GM18519 (cell line): ENCODE results near the gene MADD.

Experiments
- ATAC-seq: cut with Tn5 transposase; IDR thresholded peaks from one replicate; pipeline ENCODE4 v1.9.1; 2021; ENCODE audit warnings: mild to moderate bottlenecking, moderate library complexity; ENCODE audit not compliant: unreplicated experiment, low FRiP score

The MADD gene

DNA sequence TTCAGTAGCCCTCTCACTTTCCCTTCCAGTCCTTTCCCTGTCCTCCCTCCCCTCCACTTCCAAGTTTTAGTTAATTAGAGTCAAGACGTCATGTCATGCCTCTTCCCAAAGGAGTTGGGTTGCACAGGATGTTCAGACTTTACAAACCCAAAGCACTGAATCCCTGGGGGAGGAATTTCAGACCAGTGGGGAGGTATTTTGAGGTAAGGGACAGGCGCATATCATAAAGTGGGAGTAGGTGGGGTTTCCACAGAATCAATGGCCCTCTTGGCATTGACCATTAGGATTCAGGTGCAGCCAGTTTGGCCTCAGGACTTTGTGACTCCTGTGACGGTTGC lies 20.6 kb upstream of the MADD start:
- no peak for ATAC-seq

DNA sequence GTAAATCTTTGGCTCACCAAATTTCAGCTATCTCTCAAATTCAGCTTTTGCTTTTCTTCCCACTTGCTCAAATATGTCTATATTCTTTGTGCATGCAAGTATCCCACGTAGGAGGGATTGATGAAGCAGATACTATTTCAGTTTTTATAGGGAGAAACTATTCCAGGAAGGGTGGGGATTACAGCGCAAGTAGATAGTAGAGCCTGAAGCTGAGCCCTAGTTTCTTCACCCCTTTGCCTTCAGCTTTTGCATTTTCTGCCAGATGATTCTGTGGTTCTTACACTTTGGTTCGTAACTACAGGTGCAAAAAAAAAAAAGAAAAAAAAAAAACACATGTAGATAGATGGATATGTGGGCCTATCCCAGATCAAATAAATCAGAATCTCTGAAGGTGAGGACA lies 18.2 kb upstream of the MADD start:
- no peak for ATAC-seq

- ATAC-seq, result no peak
Observed at GRCh38 chr11:47253660-47254059, 16.3 kb upstream of the MADD start.

GRCh38 chr11:47254386-47254785 lies 15.5 kb upstream of the MADD start:
- ATAC-seq, result no peak

DNA sequence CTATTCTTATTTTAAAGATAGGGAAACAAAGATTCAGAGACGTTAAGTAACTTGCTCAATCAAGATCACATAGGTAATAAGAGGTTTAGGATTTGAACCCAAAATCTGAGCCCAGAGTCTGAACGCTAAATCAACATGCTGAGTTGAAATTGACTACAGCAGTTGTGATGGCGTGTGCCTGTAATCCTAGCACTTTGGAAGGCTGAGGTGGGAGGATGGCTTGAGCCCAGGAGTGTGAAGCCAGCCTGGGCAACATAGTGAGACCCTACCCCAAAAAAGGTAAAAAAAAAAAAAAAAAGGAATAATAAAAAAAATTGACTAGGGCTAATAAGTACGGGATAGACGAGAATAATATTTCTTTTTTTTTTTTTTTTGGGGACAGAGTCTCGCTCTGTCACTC lies 13.6 kb upstream of the MADD start:
- ATAC-seq, result no peak

- ATAC-seq, result no peak
Observed at GRCh38 chr11:47257177-47257516, 12.8 kb upstream of the MADD start.

GRCh38 chr11:47257517-47258316 lies 12.2 kb upstream of the MADD start, which contains the start of gene NR1H3:
Gene NR1H3 (plus strand): TSS chr11:47257996. CDS start chr11:47259217, 1,221 bp downstream.
- no peak for ATAC-seq

DNA sequence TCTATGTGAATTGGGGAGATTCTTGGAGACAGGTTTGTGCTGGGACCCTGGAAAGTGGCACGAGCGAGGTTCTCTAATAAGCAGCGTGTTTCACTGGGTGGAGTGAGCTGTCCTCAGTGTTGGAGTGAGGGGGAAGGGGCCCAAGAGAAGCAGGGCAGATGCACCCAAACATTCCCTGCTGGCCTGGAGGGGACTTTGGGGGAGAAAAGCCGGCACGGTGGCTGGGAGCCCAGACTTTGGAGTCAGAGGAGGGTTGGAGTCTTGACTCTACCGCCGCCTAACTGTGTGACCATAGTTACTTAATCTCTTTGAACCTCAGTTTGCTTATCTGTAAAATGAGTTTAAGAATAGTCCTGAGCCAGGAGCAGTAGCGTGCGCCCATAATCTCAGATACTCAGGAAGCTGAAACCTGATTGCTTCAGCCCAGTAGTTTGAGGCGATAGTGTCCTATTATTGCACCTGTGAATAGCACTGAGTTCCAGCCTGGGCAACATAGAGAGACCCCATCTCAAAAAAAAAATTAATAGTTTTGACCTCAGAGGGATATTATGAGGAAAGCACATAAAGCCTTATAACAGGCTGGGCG lies 11.5 kb upstream of the MADD start:
- no peak for ATAC-seq

- no peak for ATAC-seq
Observed at GRCh38 chr11:47259232-47259977, 10.5 kb upstream of the MADD start.

- no peak for ATAC-seq
Observed at GRCh38 chr11:47260366-47260765, 9.6 kb upstream of the MADD start.

DNA sequence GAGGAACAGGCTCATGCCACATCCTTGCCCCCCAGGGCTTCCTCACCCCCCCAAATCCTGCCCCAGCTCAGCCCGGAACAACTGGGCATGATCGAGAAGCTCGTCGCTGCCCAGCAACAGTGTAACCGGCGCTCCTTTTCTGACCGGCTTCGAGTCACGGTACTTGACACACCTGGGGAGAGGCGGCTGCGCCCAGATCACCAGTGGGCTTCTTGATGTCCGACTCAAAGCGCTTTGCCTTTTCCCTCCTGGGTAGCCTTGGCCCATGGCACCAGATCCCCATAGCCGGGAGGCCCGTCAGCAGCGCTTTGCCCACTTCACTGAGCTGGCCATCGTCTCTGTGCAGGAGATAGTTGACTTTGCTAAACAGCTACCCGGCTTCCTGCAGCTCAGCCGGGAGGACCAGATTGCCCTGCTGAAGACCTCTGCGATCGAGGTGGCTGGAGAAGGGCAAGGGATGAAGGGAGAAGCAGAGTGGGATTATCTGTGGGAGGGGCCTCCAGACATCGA lies 8.6 kb upstream of the MADD start:
- no peak for ATAC-seq

DNA sequence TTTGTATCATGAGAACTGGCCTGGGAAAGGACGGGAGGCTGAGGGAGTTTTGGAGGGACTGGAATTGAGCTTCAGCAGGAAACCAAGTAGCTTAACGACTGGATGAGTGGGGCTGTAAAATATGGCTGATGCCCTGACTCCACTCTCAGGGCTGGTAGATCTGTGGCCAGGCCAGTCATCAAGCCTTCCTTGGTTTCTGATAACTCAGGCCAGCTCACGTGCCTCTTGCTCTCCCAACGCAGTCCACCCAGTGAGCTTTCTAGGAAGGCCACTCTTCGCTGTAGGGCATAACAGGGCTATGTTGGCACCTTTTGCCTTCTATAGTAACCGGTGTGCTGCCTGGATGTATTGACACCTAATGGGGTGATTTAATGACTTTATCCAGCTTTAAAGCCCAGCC lies 5.8 kb upstream of the MADD start:
- no peak for ATAC-seq

- ATAC-seq, result no peak
Observed at GRCh38 chr11:47264521-47264920, 5.4 kb upstream of the MADD start.

DNA sequence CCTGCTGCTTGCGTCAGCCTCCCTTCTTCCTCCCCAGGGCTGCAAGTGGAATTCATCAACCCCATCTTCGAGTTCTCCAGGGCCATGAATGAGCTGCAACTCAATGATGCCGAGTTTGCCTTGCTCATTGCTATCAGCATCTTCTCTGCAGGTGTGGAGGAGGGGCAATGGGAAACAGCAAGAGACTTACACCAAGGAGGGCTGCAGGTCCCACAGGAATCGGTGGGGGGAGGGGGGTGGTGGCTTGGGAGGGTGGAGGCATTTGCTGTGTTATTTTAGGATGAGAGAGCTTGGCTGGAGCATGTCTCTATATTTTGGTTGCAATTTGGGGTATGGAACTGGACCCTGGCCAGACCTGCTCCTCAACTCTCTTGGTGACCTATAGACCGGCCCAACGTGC lies 2.1 kb upstream of the MADD start:
- ATAC-seq, result no peak

GRCh38 chr11:47268448-47269001 lies 1.4 kb upstream of the MADD start:
- ATAC-seq, result no peak

DNA sequence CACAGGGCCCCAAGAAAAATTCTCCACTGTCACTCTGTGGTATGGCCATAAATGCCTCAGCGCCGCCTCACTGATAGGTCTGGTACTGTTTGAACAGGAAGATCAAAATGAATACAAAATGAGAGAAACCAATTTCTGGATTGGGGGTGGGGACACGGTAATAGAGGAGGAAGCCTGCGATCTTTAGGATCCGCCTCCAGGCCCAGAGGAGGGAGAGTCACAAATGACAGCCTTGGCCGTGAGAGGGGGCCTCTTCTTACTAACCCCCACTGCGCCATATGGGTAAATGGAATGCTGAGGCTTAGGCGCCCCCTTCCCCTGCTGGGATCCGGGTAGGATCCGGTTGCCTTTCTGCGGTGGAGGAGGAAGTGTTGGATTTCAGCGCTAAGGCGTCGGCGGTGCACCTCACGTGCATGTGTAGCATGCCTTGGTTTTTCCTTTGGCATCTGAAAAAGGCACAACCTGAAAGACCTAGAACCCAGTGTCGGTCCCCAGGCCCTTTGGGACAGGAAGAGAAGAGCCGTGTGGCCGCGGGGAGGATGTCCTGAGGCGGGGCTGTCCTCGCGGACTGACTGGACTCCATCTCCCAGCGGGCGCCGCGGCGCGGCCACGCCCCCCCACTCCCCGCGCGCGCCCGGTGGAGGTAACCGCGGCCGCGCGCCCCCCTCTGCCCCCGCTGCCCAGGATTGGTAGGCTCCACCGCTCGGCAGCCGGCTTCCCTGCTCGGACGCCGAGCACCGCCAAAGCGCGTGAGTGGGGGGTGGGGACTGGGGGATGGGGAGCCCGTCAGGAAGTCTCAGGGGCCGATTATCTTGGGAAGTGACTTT lies 718 bp upstream of the MADD start:
- peak; percentile 28 for ATAC-seq

DNA sequence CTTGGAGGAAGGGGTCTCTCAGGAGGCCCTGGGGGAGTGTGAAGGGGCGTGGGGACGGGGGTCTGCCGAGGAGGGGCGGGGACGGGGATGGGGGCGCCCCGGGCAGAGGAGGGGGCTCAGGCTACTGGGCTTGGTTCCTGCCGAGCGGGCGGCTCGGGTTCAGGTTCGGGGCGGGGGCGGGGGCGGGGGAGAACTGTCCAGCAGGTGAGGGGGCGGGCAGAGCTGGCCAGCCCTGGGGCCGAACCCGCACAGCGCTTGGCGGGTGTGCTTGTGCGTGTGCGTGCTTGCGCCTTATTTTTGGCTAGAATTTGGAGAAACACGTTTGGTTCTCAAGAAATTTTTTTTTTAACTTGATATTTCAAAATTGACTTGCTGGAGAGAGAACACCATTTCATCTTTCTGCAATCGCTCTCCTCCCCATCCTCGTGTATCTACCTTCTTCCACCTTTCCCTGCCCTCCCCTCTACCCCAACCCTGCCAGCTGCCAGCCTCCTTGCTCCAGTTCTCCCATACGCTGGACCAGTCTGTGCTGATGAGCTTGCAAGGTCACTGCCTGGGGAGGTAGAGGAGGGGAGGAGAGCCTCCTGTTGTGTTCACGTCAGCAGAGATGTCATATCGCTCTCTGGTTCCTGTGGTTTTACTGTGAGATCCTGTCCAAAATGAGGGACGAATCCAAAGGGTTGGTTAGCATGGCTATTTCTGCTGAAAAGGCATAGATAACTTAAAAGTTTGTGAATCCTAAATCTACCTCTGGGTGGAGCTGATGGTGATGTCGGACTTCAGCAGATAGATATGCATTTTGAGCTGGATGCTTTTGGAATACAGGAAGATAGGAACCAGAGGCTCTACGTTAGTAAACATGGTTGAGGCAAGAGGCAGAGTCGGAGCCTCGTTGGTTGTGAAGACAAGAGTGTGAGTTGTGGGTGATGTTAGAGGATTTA lies 668 bp downstream of the MADD start:
- ATAC-seq, result no peak

GRCh38 chr11:47271328-47271727 lies 1.4 kb downstream of the MADD start:
- no peak for ATAC-seq

- ATAC-seq, result no peak
Observed at GRCh38 chr11:47271961-47272661, 2.2 kb downstream of the MADD start.
